Stromal cell of bone marrow (primary cell): ENCODE results near the gene PERCC1.

Experiments used
- DNase-seq: peaks from one replicate; pipeline ENCODE4 v3.0.0-alpha.2; 2012; ENCODE audit warnings: low read depth

Gene PERCC1

DNA sequence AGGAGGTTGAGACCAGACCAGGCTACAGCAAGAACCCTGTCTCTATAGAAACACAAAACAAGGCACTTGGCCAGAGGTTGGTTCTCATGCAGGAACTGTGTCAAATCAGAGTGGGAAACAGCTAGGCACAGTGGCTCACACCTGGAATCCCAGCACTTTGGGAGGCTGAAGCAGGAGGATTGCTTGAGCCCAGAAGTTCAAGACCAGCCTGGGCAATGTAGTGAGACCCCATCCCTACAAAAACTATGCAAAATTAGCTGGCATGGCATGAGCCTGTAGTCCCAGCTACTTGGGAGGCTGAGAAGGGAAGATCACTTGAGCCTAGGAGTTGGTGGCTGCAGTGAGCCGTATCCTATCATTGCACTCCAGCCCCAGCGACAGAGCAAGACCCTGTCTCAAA lies 18.0 kb upstream of the PERCC1 start:
- DNase-seq = no peak

DNA sequence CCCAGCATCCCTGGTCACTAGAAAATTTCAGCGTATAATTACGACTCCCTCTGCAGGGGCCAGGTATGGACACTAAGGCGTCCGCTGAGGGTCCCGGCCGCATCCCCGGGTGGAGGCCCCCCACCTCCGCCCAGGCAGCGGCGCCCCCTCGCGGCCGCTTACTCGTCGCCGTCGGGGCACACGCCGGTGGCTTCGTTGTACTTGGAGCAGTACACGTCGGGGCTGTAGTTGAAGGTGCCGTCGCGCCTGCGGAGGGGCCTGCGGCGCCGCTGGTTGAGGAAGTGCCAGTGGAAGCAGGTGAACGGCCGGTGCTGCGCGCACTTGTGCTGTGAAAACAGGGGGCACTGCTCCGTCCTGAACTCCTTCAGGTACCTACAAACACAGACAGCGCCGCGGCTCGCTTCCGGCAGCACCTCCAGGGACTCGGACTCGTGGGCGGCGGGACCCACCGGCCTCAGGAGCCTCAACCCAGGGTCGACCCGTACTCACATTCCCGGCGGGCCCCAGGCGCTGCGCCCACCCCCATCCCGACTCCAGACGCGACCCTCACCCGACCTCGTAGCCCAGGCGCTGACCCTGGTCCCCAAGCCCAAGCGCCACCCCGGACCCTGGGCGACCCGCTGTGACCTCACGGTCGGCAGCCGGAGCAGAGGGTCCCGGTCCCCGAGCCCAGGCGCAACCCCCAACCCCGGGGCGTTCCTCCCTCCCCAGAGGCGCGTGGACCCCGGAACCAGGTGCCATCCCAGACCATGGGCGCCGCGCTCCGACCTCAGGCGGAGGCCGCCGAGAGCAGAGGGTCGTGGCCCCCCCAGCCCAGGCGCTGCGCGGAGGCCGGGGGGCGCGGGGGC lies 17.0 kb upstream of the PERCC1 start:
- peak; percentile 12 for DNase-seq

DNA sequence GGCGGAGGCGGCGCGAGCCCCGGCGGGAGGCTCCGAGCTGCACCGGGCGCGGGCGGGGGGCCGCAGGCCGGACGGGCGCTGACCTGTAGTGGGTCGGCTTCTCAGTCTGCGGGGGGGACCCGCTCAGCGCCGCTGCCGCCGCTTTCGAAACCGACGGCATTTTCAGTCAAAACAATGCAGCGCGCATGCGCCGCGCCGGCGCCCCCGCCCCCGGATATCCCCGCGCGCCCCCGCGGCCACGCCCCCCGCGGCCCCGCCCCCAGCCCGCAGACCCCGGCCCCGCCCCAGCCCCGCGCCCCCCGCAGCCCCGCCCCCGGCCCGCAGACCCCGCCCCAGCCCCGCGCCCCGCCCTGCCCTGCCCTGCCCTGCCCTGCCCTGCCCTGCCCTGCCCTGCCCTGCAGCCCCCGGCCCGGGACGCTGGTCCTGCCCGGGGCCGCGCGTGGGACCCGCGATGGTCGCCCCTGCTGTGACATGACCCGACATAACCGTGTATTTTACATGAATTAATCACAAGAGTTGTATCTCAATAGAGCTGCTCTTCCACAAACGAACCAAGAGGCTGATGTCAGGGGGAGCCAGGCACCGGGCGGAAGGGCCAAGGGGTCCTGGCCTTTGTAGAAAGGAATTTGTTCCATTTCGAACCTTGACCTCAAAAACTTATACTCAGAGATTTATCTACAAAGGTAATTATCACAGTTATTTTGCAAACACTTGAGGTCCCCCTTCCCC lies 16.2 kb upstream of the PERCC1 start, which contains the start of gene UNKL:
Gene UNKL, minus strand, starts transcription at position 173 of the 729 bp plus-strand sequence. Its CDS starts 13 bp downstream, at position 160.
- DNase-seq = peak; percentile 13

DNA sequence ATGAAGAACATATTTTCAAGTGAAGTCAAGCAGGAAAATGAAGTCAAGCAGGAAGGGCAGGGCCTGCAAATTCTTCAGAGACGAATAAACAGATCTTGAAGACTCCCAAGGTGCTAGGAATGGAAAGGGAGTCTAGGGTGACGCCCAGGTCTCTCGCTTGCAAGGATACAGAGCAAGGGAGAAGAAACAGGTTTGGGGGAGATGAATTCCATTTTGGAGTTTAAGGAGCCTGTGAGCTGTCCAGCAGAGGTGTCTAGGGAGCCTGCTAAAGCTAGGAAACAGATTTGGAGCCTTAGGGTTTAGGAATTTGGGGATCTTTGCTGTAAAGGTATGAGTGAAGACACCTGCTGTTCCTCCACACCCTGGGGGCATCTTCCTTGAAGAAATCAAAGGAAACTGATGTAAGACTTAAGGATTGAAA lies 14.3 kb upstream of the PERCC1 start:
- no peak for DNase-seq

DNA sequence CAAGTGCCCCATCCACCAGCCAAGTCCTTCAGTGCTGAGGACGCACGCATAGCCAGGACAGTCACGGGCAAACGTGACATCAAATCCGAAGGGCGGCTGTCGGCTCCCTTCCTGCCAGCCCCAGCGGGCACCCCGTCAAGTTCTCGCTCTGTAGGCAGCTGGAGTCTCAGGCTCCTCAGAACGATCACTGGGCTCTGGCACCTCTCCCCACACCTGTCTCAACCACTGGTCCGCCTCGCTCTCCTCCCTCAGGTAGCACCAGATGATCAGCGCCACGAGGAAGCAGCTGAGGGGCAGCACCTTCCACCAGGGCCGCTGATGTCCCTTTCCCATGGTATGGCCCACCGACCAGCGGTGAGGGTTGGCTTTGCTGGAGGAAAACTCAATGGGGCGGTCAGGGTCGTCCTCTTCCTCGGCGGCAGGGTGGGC lies 10.8 kb upstream of the PERCC1 start:
- DNase-seq = no peak

DNA sequence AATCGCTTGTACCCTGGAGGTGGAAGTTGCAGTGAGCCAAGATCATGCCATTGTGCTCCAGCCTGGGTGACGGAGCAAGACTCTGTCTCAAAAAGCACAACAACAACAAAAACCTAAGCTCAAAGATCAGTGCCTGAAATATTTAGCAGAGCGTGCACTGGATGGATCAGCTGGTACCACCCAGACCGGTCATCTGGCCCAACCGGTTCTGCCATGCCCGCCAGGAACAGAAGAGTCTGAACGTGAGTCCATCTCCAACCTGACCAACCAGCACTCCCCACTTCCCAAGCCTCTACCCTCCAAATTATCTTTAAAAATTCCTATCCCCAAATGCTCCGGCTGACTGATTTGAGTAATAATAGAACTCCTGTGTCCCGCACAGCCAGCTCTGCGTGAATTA lies 8.8 kb upstream of the PERCC1 start:
- DNase-seq = no peak

DNA sequence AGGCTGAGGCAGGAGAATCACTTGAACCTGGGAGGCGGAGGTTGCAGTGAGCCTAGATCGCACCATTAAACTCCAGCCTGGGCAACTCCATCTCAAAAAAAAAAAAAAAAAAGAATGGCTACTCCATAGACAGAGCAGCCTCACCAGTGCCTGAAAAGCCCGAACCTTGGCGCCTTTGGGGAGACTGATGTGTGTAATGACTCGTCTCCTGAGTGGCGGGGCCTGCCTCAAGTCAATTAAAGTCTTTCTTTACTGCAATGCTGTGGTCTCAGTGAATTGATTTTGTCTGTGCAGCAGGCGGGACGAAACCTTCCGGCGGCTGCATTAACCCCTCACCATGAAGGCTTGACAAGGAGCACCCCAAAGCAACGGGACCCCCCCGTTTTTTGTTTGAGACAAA lies 6.8 kb upstream of the PERCC1 start:
- DNase-seq = no peak

DNA sequence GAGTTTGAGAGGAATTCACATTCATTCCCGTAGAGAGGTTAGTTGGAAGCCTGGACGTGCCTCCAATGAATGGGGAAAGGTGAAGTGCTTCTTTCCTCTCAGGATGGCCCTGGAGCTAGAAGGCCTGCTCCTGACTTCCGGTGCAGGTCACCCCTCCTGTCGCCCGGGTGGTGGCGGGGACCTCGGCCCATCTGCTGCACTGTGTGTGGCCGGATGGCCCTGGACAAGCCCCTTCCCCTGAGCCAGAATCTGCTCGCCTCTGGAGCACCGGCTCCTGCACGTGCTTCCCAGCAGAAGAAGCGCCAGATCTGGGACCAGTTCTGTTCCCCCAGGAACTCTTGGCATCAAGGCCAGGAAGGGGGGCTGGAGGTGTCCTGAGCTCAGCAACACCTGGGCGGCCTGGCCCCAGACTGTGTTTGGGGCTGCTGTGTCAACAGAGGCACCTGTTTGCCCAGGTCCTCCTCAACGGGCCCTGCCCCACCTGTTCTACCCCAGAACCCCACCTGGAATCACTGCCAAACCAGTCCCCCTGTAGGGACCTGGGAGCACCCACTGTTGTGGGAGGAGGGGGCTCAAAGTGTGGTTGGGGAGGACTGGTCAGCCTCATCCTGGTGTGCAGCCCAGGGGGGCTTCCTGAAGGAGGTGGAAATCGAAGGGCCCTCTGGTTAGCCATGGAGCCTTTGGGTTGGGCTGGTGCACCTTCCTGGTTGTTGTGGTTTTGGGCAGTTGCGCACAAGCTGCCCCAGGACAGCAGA lies 5.1 kb upstream of the PERCC1 start:
- DNase-seq = no peak

DNA sequence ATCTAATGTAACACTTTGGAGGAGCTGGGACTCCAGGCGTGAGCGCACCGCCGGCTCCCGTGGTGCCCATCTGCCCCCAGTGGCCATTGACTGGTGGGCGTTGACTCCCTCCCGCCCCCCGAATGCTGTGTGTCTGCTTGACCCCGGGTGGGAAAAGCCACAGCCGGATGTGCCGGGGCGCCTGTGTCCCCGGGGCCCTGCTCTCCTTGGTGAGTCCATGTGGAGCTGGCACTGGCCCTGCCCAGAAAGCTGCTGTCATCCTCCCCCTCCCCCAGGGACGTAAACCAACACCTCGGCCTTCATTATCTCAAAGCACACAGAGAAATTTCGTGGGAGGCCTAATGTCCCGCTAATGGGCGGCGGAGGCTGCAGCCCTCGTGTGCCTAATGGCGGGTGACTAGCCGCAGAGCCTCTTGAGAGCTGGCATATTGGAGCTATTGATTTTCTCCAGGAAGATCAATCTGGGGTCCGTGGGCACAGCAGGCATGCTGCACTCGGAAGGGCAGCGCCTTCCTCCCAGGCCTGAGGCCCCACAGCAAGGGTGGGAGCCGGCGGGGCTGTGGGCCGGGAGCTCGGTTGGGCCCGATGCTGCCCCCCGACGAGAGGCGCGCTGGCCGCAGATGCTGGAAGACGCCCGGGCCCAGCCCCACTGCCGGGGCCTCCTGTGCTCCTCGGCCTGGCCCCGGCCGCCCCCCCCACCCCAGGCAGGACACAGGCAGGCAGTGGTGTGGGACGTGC lies 4.0 kb upstream of the PERCC1 start:
- DNase-seq = no peak

DNA sequence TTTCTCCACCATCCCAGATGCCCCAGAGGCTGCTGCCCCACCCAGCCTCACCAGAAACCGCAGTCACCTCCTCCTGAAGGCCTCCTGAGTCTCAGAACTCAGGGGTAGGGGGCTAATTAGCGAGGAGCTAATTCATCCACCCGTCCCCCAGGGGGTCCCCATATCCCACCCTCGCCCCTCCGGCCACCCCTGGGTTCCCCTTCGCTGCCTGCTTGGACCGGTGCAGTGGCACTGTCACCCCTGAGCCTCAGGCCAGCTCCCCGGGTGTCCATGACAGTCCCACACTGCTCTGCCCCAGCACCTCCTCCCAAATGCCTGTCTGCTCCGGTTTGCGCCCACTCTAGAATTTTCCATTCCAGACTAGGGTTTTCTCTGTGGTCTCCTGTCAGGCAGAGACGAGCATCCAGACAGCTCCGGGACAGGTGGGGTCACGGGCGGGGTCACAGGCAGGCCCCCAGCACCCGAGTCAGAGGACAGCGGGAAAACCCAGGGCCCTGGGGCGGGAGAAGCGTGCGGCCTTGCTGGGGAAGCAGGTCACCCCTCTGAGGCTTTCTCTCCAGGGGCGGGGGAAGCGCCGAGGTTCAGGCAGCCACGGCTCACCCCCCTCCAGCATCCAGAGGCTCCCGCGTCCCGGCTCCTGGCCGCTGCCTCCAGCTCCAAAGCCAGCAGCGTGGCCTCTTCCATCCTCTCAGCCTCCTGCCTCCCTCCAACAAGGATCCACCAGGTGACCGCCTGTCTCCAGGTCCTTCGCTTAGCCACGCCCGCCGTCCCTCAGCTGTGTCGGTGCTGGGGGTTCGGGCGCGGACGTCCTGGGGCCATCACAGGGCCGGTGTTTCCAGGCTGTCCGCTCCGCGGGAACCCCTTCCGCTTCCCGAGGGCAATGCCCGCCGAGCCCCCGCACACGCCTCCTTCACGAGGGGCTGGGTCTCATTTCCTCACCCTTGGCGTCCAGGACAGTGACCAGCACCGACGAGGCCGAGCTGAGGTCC lies 3.1 kb upstream of the PERCC1 start:
- no peak for DNase-seq

DNA sequence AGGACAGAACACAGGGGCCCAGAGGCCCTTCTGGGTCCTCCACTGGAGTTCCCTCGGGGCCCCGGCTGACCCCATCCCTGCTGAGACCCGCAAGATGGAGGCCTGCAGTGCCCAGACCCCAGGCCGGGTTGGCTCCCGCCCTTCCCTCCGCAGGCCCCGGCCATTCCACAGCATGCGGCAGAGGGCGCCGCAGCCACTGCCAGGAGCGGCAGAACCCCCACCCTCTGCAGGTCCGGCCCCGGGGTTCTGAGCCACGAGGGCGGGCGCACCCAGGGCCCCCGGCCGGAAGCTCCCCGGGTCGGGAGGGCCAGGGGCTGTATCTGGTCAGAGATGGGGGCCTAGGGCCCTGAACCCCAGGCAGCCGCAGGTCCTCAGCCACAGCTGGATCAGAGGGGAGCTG lies 2.4 kb upstream of the PERCC1 start:
- DNase-seq = no peak

DNA sequence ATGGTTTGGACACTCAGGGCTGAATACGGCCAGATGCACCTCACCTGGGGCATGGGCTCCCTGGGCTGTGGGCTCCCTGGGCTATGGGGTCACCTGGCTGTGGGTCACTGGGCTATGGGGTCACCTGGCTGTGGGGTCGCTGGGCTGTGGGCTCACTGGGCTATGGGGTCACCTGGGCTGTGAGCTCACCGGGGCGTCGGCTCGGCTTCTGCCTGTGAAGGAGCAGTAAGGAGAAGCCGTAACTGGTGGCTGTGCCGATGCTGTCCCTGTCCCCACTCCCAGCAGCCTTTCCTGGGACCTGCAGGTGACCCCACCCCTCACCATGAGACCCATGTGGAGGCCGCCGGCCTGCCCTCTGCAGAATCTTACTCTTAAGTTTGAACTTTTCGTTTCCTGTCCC lies 1.9 kb upstream of the PERCC1 start:
- no peak for DNase-seq

DNA sequence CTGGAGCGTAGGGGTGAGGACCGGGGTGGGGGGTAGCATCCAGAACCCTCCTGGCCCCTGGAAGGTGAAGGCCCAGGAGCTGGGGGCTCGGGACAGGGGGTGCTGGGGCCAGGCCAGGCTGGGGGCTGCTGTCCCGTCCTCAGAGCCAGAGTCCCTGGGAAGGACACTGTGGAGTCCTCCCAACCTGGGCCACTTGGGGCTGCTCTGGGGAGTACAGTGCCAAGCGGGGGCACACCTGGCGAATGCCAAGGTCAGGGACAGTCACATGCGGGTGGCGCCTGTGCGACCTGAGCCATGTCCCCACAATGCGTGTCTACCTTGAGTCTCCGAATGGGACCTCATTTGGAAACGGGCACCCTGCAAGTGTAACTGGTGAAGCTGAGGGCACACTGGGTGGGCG lies 1.2 kb upstream of the PERCC1 start:
- DNase-seq = no peak

DNA sequence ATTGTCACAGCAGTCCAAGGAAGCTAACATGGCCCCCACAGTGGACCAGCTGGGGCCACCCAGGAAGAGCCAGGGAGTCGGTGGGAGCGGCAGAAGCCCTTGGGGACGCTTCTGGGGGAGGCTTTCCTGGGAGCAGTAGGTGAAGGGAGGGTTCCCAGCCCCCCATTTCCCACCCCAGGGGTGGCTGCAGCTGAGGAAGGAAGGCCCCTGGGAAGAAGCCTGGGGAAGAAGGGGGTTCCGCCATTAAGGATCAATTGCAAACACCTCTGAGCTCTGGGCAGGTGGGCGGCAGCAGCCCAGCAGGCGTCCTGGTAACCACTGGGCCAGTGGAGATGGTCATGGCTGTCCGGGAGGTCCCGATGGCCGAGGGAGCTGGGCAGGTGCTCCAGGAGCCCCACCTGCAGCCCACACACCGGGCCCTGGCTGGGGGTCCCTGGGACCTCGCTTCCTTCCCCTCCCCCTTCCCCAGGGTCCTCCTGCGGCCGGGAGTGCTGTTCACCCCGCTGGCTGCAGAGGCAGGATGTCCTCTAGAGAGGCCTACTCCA lies 592 bp upstream of the PERCC1 start:
- DNase-seq = no peak

DNA sequence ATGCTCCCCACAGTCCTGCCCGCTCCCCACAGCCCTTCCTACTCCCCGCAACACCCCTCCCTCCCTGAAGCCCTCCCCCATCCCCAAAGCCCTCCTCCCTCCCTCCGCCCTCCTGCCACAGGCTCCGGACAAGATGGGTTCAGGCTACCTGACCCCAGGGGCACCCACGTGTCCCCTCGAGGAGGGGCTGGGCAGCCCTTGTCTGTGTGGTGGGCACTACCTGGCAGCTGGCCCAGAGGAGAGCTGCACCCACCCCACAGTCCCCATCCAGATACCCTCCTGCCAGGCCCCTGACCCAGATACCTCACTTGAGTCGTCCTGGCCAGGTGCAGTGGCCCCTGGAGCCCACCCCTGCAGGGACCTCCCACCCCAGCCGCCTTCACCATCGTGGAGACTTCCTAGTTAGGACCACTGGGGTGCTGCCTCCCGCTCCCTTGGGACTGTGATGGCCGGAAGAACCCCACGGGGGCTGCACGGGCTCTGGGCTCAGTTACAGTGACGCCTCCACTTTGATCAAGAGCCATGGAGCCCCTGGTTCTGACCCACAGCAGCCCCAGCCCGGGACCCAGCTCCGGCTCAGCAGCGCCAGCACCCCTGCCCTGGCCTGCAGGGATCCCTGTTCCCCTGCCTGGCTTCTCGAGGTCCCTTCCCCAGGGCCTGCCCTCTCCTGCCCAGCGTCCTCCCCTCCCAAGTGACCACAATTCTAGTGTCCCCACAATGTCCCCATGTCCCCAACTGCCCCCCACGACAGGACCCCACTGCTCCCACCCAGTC lies 806 bp downstream of the PERCC1 start:
- no peak for DNase-seq

DNA sequence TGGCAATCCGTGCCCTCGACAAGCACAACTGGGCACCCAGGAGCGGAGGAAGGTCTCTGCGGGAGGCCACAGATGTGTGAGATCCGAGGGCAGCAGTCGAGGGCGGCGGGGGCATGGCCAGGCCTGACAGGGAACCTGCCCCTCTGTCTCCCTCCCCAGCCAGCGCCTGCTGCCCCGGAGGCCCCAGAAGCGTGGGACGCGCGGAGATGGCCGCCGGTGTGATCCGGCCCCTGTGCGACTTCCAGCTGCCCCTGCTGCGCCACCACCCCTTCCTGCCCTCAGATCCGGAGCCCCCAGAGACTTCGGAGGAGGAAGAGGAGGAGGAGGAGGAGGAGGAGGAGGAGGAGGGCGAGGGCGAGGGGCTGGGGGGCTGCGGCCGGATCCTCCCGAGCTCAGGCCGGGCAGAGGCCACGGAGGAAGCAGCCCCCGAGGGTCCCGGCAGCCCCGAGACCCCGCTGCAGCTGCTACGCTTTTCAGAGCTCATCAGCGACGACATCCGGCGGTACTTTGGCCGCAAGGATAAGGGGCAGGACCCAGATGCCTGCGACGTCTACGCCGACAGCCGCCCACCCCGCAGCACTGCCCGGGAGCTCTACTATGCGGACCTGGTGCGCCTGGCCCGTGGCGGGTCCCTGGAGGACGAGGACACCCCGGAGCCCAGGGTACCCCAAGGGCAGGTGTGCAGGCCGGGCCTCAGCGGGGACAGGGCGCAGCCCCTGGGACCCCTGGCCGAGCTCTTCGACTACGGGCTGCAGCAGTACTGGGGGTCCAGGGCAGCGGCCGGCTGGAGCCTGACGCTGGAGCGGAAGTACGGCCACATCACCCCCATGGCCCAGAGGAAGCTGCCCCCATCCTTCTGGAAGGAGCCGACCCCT lies 1.7 kb downstream of the PERCC1 start:
- no peak for DNase-seq

DNA sequence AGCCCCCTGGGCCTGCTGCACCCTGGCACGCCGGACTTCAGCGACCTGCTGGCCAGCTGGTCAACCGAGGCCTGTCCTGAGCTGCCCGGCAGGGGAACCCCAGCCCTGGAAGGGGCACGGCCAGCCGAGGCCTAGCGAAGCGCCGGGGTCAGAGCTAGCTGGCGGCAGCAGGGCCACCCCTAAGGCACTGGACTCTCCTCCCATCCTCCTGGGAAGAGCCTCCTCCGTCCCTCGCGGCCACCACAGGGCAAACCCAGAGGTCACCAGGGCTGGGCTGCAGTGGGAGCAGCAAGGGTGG lies 2.3 kb downstream of the PERCC1 start:
- no peak for DNase-seq

DNA sequence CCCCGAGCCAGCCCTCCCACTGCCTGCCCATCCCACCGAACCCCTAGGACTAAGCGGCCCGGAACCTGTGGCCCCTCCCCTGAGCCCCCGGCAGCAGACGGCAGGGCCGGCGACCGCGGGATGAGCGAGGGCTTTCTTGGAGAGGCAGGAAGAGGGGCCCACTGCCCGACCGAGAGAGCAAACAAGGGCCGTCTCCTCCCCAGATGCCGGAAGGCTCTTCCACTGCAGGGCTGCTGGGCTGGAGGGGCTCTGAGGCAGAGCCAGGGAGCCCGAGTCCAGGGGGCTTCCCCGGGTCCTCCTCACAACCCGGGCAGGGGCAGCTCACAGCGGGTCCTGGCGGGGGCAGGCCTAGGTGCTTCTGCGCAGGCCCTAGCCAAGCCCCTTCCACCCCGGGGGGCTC lies 2.9 kb downstream of the PERCC1 start:
- DNase-seq = no peak
